ENCODE results near the gene EZH2. TPM values are rescaled to one million over a fixed set of nuclear protein-coding genes. Genes with fewer than 3 reads are reported as not detected.

EZH2 gene
- polyA plus RNA-seq, 4 donors: 30.8 to 52.0 (median 40.9) TPM

DNA sequence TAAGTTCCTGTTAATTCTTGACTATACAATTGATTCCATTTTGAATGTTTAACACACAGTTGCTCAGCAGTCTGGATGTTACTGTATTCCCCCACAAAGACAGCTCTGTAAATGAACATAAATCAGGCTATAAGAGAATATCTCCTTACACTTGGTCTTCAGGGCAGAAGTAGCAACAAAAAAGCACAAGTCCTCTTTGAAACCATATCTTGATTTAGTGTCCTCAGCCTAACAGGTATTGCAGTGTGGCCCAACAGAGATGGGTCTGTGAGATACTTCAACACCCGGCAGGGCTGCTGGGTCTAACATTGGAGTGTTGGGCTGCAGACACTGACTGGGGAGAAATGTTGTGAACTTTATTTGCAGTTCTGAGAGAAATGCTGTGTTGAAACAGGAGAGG, 109.6 kb downstream of the EZH2 start:
- peak in 1 of 4 donors; percentile 13 for DNase-seq (ENCODE audit: low read depth in 4 of 4, low spot score in 2 of 4)

- no peak for DNase-seq (ENCODE audit: low read depth in 4 of 4, low spot score in 2 of 4)
These were observed 110.8 kb downstream of the EZH2 start for GRCh38 chr7:148773334-148773733.

DNA sequence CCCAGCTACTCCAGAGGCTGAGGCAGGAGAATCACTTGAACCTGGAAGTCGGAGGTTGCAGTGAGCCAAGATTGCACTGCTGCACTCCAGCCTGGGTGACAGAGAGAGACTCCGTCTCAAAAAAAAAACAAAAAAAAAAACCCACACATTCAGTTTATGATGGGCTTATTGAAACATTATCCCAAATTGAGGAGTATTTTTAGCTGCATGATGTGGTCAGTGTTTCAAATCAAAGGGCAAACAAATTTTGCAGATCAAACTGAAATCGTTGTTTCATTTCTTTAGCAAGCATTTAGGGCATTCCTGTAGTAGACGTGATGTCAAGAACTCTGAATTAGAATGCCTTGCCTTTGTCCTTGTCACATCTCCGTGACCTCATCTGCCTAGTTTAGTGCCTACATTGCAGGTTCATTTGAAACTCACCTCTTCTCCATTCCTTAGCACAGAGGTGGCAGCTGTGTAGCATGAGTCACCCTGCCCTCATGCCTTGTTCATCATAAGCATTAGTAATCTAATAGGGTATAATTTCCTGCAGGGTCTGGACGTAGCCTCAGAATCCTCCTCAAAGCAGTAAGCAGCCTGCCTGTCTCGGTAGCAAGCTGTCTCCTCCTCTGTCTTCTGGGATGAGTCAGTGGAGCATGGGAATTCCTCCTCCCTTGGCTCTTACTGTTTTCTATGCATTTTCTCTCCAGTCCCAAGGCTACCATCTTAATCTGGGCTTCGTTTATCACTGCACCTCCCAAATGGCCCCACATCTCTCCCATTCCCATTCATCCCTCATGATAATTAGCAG, 111.6 kb downstream of the EZH2 start:
- DNase-seq (ENCODE audit: low read depth in 4 of 4, low spot score in 2 of 4): no peak

GRCh38 chr7:148770004-148770403, 114.1 kb downstream of the EZH2 start:
- DNase-seq (ENCODE audit: low read depth in 4 of 4, low spot score in 2 of 4): no peak

DNA sequence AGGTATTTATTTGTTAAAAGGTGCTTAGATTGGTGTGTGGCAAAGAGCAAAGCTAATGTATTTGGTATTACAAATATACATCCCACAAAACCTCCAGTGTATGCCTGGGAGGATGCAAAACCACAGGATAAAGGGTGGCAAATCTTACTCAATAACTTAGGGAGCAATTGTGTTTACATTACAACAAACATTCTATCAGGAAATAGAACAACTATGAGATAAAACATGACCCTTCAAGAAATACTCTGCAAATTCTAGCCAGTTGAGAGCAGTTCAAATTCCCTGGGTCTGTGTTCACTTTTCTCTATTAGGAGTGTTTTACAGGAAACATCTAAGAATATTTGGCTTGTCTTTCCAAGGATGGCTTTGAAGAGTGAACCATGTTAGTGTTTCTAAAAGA, 120.5 kb downstream of the EZH2 start:
- no peak for DNase-seq (ENCODE audit: low read depth in 4 of 4, low spot score in 2 of 4)

- DNase-seq (ENCODE audit: low read depth in 4 of 4, low spot score in 2 of 4): no peak
These were observed 122.4 kb downstream of the EZH2 start for GRCh38 chr7:148761499-148762278.

Other genes with a start within 250 kb of the EZH2 start
- gene CUL1, start 185.4 kb downstream of the EZH2 start, polyA plus RNA-seq (ENCODE audit: insufficient read length in 4 of 4): 10 to 100 TPM; 57.7 to 60.2 (median 59.0) TPM
- 100 to 1,000 TPM; 161 to 197 (median 188) TPM for gene PDIA4, start 144.2 kb upstream of the EZH2 start, polyA plus RNA-seq (ENCODE audit: insufficient read length in 4 of 4)
- 10 to 100 TPM in 2 of 4 donors, 1 to 10 TPM in 2; 8.9 to 12.4 (median 10.0) TPM for gene ZNF786, start 206.4 kb upstream of the EZH2 start, polyA plus RNA-seq (ENCODE audit: insufficient read length in 4 of 4)
- gene ZNF425, start 242.0 kb upstream of the EZH2 start, polyA plus RNA-seq (ENCODE audit: insufficient read length in 4 of 4): 1 to 10 TPM; 5.7 to 8.3 (median 7.2) TPM

Measured in left renal cortex interstitium (tissue), 4 donors.